ENCODE data around the gene VIPR2.

The VIPR2 gene

DNA sequence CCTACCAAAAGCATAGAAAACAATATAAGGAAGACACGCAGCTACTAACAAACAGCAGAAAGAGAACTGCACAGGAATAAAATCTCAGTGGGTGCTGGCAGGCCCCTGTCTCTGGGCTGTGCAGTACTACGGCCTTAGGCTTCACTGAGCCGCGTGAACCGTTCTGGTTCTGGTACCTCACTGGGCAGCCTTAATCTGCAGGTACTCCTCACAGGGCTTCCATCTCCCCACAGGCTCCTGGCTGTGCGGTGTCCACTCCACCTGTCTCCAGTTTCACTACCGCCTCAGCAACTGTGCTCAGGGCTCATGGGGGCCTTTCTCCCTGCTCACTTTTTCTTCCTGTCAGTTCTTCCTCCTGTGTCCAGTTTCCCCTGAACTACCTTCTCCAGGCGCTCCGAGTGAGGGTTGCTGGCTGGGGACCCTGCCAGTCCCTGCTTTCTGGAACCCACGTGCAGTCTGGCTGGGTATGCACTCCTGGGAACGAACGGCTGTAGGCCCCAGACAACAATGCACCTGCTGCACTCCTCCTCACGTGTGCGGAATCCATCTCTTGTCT, 75.7 kb downstream of the VIPR2 start:
- no peak for DNase-seq (ENCODE audit: low read depth in 1 of 2, low spot score in 1 of 2)

GRCh38 chr7:159068488-159068811, 76.2 kb downstream of the VIPR2 start:
- no peak for DNase-seq (ENCODE audit: low read depth in 1 of 2, low spot score in 1 of 2)

- DNase-seq (ENCODE audit: low read depth in 1 of 2, low spot score in 1 of 2): no peak
These were observed 76.8 kb downstream of the VIPR2 start for GRCh38 chr7:159067576-159068487.

DNA sequence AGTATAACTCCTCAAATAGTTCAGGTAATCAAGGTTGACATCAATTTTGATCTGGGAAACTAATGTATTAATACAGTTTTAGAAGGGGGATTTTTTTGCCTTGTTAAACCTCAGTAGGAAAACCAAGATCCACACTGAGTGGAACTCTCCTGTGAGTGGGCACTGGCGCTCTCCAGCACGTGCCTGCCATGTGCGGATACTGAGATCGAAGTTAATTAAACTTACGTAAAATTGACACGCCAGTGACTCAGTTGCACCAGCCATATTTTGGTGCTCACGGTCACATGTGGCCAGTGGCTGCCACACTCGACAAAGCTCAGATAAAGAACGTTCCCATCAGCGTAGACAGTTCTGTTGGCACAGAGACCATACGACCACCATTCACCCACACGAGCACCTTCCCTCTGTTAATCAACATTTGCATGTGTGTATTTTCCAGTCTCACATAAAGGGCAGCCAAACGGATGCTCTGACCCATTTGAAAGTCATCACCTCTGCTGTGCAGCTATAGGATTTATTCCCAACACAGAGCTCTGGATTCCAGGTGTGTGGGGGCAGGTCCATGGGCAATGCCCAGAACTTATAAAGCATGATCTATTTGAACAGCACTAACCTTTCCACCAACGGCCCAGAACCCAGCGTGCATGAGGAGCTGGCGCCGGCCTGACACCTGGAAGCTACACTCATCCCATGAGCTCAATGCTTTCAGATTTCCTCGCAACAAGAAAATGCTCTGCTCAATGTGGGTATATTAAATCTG, 77.7 kb downstream of the VIPR2 start:
- DNase-seq (ENCODE audit: low read depth in 1 of 2, low spot score in 1 of 2): no peak

DNA sequence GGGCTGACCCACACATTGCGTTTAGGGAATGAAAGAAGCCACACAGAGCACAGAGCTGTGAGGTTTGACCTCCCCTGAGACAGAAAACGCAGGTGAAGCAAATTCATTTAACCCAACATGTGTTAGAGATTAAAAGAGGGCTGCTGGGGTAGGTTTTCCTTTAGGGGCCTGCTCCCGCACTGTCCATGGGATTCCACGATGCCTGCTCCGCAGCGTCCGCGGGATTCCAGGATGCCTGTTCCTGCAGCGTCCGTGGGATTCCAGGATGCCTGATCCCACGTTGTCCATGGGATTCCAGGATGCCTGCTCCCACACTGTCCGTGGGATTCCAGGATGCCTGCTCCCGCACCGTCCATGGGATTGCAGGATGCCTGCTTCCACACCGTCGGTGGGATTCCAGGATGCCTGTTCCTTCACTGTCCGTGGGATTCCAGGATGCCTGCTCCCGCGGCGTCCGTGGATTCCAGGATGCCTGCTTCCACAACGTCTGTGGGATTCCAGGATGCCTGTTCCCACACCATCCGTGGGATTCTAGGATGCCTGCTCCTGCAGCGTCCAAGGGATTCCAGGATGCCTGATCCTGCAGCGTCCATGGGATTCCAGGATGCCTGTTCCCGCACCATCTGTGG, 78.7 kb downstream of the VIPR2 start:
- no peak for DNase-seq (ENCODE audit: low read depth in 1 of 2, low spot score in 1 of 2)

DNA sequence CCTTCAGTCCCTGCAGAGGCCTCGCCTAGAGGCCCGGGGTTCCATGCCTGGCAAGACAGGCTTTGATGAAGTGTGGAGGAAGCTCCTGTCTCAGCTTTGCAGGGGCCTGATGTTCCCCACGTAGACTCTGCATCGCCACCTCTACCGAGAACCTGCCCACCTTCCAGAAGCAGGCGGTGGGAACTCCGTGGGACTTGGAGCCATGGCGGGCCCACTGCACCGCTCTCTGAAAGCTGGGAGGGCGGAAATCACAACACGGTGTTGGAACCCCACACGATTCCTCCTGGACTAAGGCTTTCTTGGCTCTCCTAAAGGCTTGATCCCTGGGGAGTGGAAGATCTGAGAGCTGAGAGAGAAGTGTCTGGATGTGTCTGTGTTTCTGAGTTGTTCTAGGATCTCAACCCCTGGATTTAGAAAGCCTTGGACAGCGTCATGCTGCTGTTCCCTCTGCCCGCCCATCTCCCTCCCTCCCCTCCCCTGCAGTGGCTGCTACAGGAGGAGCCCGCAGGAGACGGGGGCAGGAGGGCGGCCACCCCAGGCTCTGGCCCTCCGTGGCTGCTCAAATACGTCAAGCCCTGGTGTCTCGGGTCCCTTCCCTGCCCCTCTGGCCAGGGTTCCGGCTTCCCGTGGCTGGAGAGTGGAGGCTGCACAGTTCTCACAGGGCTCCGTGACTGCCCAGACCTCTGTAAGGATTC, 79.7 kb downstream of the VIPR2 start:
- DNase-seq (ENCODE audit: low read depth in 1 of 2, low spot score in 1 of 2): no peak

GRCh38 chr7:159064121-159064815, 80.4 kb downstream of the VIPR2 start:
- no peak for DNase-seq (ENCODE audit: low read depth in 1 of 2, low spot score in 1 of 2)

- DNase-seq (ENCODE audit: low read depth in 1 of 2, low spot score in 1 of 2): no peak
These were observed 81.4 kb downstream of the VIPR2 start for GRCh38 chr7:159063046-159063840.

DNA sequence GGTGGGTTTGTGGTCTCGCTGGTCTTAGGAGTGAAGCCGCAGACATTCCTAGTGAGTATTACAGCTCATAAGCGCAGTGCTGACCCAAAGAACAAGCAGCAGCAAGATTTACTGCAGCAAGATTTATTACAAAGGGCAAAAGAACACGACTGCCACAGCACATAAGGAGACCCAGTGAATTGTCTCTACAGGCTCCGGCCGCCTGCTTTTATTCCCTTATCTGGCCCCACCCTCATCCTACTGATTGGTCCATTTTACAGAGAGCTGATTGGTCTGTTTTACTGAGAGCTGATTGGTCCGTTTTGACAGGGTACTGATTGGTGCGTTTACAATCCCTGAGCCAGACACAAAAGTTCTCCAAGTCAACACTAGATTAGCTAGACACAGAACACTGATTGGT, 82.1 kb downstream of the VIPR2 start:
- DNase-seq (ENCODE audit: low read depth in 1 of 2, low spot score in 1 of 2): no peak

DNA sequence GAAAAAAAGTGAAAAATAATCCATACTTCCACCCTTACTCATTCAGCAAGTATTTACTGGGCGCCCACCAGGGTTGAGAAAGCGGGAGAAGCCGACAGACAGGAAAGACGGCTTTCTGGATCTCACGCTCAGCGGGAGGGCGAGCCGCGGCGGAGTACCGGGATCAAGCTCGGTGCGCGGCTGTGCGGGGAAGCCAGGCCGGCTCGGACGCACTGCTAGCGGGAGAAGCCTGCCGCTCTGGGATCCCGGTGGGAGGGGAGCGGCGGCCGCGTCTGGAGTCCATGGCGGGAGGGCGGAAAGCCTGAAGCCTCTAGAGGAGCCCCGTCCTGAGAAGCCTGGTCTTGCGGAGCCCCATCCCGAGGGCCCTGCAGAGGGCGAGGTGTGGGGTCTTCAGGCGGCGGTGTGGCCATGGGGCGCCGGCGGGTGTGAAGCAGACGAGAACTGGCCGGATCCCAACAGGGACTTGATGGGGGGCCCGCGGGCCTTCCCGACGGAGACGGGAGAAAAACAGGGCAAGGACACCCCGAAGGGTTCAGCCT, 82.9 kb downstream of the VIPR2 start:
- DNase-seq (ENCODE audit: low read depth in 1 of 2, low spot score in 1 of 2): no peak

DNA sequence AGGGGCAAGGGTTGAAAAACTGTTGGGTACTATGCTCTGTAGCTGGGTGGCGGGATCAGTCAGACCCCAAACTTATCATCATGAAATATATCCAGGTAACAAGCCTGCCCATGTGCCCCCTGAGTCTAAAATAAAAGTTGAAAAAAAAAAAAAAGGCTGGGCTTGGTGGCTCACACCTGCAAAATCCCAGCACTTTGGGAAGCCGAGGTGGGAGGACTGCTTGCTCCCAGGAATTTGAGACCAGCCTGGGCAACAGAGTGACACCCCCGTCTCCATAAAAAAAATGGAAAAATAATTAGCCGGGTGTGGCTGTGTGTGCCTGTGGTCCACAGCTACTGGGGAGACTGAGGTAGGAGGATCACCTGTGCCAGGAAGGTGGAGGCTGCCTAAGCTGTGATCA, 83.5 kb downstream of the VIPR2 start:
- no peak for DNase-seq (ENCODE audit: low read depth in 1 of 2, low spot score in 1 of 2)

DNA sequence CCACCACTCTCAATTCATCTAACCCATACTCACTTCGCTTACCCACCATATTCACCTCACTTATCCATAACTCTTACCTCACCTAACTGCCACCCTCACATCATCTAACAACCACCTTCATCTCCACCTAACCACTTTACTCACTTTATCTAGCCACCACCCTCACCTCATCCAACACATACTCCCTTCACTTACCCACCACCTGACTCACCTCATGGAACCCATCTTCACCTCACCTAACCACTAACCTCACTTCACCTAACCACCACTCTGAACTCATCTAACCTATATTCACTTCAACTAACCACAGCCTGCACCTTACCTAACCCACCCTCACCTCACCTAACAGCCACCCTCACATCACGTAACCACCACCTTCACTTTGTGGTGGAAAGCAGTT, 84.2 kb downstream of the VIPR2 start:
- DNase-seq (ENCODE audit: low read depth in 1 of 2, low spot score in 1 of 2): no peak

DNA sequence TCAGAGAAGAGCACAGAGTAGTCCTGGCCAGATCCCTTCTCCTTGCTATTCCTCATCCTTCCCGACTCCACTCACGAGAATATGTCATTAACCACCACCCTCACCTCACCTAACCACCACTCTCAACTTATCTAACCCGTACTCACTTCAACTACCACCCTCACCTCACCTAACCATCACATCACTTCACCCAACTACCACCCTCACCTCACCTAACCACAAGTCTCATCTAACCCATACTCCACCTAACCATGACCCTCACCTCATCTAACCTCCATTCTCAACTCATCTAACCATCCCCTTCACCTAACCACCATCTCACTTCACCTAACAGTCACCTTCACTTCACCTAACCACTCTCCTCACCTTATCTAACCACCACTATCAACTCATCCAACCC, 85.0 kb downstream of the VIPR2 start:
- DNase-seq (ENCODE audit: low read depth in 1 of 2, low spot score in 1 of 2): no peak

DNA sequence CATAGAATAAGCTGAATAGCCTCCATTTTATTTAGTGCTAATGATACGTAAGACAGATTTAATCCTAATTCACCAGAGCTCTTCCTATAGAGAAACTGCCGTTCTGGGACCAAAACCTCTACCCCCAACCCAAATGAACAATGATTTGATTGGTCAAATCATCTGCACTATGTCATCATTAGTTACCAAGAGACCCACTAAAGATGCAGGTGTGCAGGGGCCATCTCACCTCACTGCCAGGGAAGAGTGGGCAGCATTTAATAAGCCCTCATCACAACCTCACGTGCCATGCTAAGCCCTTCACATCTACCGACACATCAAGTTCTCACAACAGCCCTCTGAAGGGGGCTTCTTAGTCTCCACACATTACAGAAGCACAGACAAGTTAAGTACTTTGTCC, 87.0 kb downstream of the VIPR2 start:
- no peak for DNase-seq (ENCODE audit: low read depth in 1 of 2, low spot score in 1 of 2)

DNA sequence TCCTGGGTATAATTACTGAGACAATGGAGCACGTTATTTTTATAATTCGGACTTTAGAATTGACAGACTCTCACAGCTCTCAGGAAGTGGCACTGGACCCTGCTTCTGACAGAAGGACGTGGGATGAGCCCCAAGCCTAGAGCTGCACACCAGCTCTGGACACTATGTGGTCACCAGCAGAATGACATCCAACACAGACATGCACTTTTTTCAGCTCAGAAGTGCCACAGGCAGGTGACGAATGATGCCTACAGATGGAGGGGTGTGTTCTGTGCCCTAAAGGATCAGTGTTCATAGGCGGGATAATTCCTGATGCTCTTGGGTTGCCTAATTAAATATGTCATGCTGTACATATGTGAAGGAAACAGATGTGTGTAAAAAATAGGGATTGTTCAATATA, 87.9 kb downstream of the VIPR2 start:
- no peak for DNase-seq (ENCODE audit: low read depth in 1 of 2, low spot score in 1 of 2)

DNA sequence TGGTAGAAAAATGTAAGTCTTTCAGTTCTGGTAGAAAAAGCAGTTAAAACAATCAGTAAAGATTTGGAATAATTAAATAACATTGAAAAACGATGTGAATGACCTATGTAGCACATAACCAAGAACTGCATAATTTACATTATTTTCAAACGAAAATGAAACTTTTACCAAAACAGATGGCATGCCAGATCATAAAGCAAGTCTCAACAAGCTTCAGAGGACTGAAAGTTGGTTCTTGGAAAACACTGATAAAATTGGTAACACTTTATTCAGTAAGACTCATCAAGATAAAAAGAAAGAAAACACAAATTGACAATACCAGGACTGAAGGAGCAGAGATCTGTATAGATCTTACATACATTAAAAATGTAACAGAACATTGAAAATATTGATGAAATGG, 92.8 kb downstream of the VIPR2 start:
- DNase-seq (ENCODE audit: low read depth in 1 of 2, low spot score in 1 of 2): no peak

GRCh38 chr7:159050704-159051103, 94.0 kb downstream of the VIPR2 start:
- DNase-seq (ENCODE audit: low read depth in 1 of 2, low spot score in 1 of 2): no peak

DNA sequence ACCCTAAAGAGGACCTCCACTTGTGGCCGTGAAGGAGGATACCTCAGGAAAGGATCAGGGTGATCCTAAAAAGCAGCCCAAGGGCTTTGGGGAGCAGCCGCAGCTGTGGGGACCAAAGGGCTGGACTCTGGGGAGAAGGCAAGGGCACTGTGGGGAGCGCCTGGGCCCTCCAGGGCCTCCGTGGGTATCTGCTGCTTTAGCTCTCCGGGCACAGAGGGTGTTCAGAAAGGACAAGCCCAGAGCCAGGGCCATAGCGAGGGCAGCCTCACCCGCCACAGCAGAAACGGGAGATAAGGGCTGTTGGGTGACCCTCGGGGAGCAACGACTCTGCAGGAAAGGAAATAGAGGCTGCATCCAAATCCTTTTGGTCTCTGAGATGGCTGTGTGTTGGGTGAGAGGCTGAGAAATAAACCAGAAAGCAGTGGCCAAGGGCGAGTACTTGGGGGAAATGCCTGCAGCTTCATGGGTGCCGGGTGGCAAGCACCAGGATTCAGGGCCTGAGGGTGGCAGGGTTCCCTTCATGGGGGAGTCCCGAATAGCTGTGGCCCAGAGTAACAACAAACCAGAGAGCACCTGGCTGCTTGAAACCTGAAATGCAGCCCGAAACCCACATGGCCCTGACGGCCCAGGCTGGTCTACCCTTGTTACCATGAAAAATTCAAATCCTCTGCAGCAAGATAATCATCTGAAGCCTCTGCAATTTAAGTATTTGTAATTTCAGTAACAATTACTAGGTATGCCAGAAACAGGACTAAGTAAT, 95.2 kb downstream of the VIPR2 start:
- DNase-seq (ENCODE audit: low read depth in 1 of 2, low spot score in 1 of 2): no peak

- DNase-seq (ENCODE audit: low read depth in 1 of 2, low spot score in 1 of 2): no peak
These were observed 96.0 kb downstream of the VIPR2 start for GRCh38 chr7:159048656-159049055.

Data from stimulated activated CD4-positive, alpha-beta T cell treated with anti-CD3 and anti-CD28 coated beads, Interleukin-15, amount 100 ng/mL, for 1 hour (primary cell).